HEK293 (cell line): ENCODE measurements around the gene NHEJ1.

Source experiments
- CTCF ChIA-PET: fragments of 350-600 bp; formaldehyde crosslinking; extraction: SDS; loops from one replicate; lab custom pipeline; 2021; ENCODE audit warnings: antibody characterized with exemption; lab: Yijun Ruan, JAX
- POLR2A ChIA-PET: fragments of 300-600 bp; formaldehyde crosslinking; extraction: SDS; loops from one replicate; lab custom pipeline; 2020; ENCODE audit warnings: antibody characterized with exemption, inconsistent platforms; lab: Yijun Ruan, JAX
- H3K27ac ChIP-seq: fragments of 200-500 bp; sonication (Bioruptor generic); 2 replicates; pipeline ENCODE4 v1.5.1; 2014; ENCODE audit warnings: low read depth, low read length, control low read depth, inconsistent platforms; ENCODE audit errors: extremely low read depth
- H3K36me3 ChIP-seq, 2 experiments: fragments of 200-500 bp in 1 of 2; sonication (Bioruptor generic) in 1 of 2; 1 replicate in 1 of 2; 2 replicates in 1 of 2; pipeline ENCODE4 v1.5.1; 2014 to 2017; ENCODE audit warnings: inconsistent platforms in 2 of 2, low read length in 2 of 2; ENCODE audit not compliant: control insufficient read depth in 2 of 2, insufficient read depth in 1 of 2
- H3K4me1 ChIP-seq: fragments of 200-500 bp; sonication (Bioruptor generic); 2 replicates; pipeline ENCODE4 v1.5.1; 2014; ENCODE audit warnings: mild to moderate bottlenecking, low read length, inconsistent platforms; ENCODE audit not compliant: control insufficient read depth, insufficient read depth
- H3K4me3 ChIP-seq: 2 replicates; pipeline ENCODE4 v1.5.1; 2011; ENCODE audit warnings: low read depth, mild to moderate bottlenecking, control low read depth, low read length, moderate library complexity
- H3K9me3 ChIP-seq: fragments of 200-500 bp; sonication (Bioruptor generic); 2 replicates; pipeline ENCODE4 v1.5.1; 2014; ENCODE audit warnings: low read depth, low read length, inconsistent platforms; ENCODE audit not compliant: control insufficient read depth, insufficient read depth
- GLIS1 ChIP-seq: fragments of 450-650 bp; formaldehyde crosslinking; IDR thresholded peaks from 2 replicates; pipeline ENCODE4 v1.5.1; 2016; ENCODE audit warnings: missing biosample characterization, missing genetic modification characterization
- HIC1 ChIP-seq: fragments of 450-650 bp; formaldehyde crosslinking; IDR thresholded peaks from 2 replicates; pipeline ENCODE4 v1.5.1; 2016; ENCODE audit warnings: missing biosample characterization, missing genetic modification characterization
- PRDM6 ChIP-seq: fragments of 450-650 bp; formaldehyde crosslinking; IDR thresholded peaks from 2 replicates; pipeline ENCODE4 v1.5.1; 2017; ENCODE audit warnings: missing biosample characterization, missing genetic modification characterization
- ZNF184 ChIP-seq: fragments of 450-650 bp; IDR thresholded peaks from 2 replicates; pipeline ENCODE4 v1.5.1; 2018; ENCODE audit warnings: missing biosample characterization, mild to moderate bottlenecking, missing genetic modification characterization
- ZNF23 ChIP-seq: fragments of 450-650 bp; formaldehyde crosslinking; IDR thresholded peaks from 2 replicates; pipeline ENCODE4 v1.5.1; 2016; ENCODE audit warnings: missing biosample characterization, missing genetic modification characterization, borderline replicate concordance
- ZNF302 ChIP-seq: fragments of 450-650 bp; formaldehyde crosslinking; IDR thresholded peaks from 2 replicates; pipeline ENCODE4 v1.5.1; 2016; ENCODE audit warnings: missing biosample characterization, missing genetic modification characterization, low read depth
- ZNF398 ChIP-seq: fragments of 450-650 bp; formaldehyde crosslinking; IDR thresholded peaks from 2 replicates; pipeline ENCODE4 v1.5.1; 2017; ENCODE audit warnings: missing biosample characterization, missing genetic modification characterization
- ZNF449 ChIP-seq: fragments of 450-650 bp; formaldehyde crosslinking; IDR thresholded peaks from 2 replicates; pipeline ENCODE4 v1.5.1; 2017; ENCODE audit warnings: missing biosample characterization, mild to moderate bottlenecking, missing genetic modification characterization, moderate library complexity
- ZNF645 ChIP-seq: fragments of 450-650 bp; formaldehyde crosslinking; IDR thresholded peaks from 2 replicates; pipeline ENCODE4; 2016; ENCODE audit warnings: missing biosample characterization, missing genetic modification characterization
- ZNF654 ChIP-seq: fragments of 450-650 bp; formaldehyde crosslinking; IDR thresholded peaks from 2 replicates; pipeline ENCODE4 v1.5.1; 2016; ENCODE audit warnings: low read depth, missing biosample characterization, missing genetic modification characterization
- ZNF660 ChIP-seq: fragments of 450-650 bp; IDR thresholded peaks from 2 replicates; pipeline ENCODE4 v1.5.1; 2018; ENCODE audit warnings: missing biosample characterization, mild to moderate bottlenecking, missing genetic modification characterization
- ZNF792 ChIP-seq: fragments of 450-650 bp; formaldehyde crosslinking; IDR thresholded peaks from 2 replicates; pipeline ENCODE4 v1.5.1; 2016; ENCODE audit warnings: missing biosample characterization, missing genetic modification characterization
- ZSCAN23 ChIP-seq: fragments of 450-650 bp; formaldehyde crosslinking; IDR thresholded peaks from 2 replicates; pipeline ENCODE4 v1.5.1; 2016; ENCODE audit warnings: missing biosample characterization, missing genetic modification characterization

The NHEJ1 gene

GRCh38 chr2:219183151-219183772 lies 22.6 kb upstream of the NHEJ1 start (continued):
- TF ChIP-seq ZSCAN23 (tag by site-specific recombination) (no peak), HIC1 (no peak)

GRCh38 chr2:219182331-219183150 lies 21.9 kb upstream of the NHEJ1 start:
- Histone ChIP-seq H3K27ac (no peak overlapping the region), H3K9me3 (no peaks in the 10 kb centered on the region), H3K36me3 (peaks cover 0 to 60% of the 10 kb centered on the region in 2 experiments; a peak in 2 of 3 replicates), H3K4me3 (no peak overlapping the region), H3K4me1 (peaks cover 2% of the 10 kb centered on the region; the same call in 1 of the 2 replicates)
- ChIA-PET CTCF (interaction anchor here (0.7 to 1.7 kb wide), 4 partner anchors 11 to 378 kb away, joined by 3 to 6 read pairs (median 3); no protein-coding TSS in a partner anchor), POLR2A (interaction anchor here (4.6 kb wide), 1 partner anchor 24 kb away, joined by 14 read pairs; the partner anchor contains the start of gene ZFAND2B)
- TF ChIP-seq ZNF660, result no peak
- no peak for TF ChIP-seq ZNF645 (tag by site-specific recombination)
- TF ChIP-seq ZNF302, result no peak
- no peak for TF ChIP-seq ZNF792
- TF ChIP-seq ZNF654 (tag by site-specific recombination), result no peak
- no peak for TF ChIP-seq ZNF23 (tag by site-specific recombination)
- TF ChIP-seq PRDM6 (tag by site-specific recombination), result no peak
- no peak for TF ChIP-seq ZNF449 (tag by site-specific recombination)
- no peak for TF ChIP-seq HIC1
- TF ChIP-seq GLIS1 (tag by site-specific recombination), result no peak
- no peak for TF ChIP-seq ZNF184 (tag by site-specific recombination)
- TF ChIP-seq ZNF398, result no peak
